Measurements from ENCODE around the gene CPLANE2. TPM values are rescaled to one million over a fixed set of nuclear protein-coding genes. Genes with fewer than 3 reads are reported as not detected.

CPLANE2 gene
- total RNA-seq, 6 donors from 2014 or later: 3.0 to 11.6 (median 8.0) TPM

- 98 to 100% methylated on average over 1 of the region's 1 CpG for WGBS, 2 donors
- Histone ChIP-seq H3K9me3 (no peaks in the 10 kb centered on the region), H3K4me1 (peaks cover 11 to 17% (median 12%) of the 10 kb centered on the region in 4 donors), H3K27me3 (no peaks in the 10 kb centered on the region), H3K4me3 (no peak overlapping the region), H3K27ac (no peak overlapping the region), H3K36me3 (no peaks in the 10 kb centered on the region)
- DNase-seq: no peak
- ATAC-seq (ENCODE audit: low FRiP score in 2 of 2): no peak
- TF ChIP-seq EP300 (IDR thresholded peaks at IDR 0.05): no peak
- no peak for TF ChIP-seq CTCF (IDR thresholded peaks at IDR 0.05)
- no peak for TF ChIP-seq POLR2AphosphoS5 (IDR thresholded peaks at IDR 0.05)
- no peak for TF ChIP-seq POLR2A (IDR thresholded peaks at IDR 0.05)
Observed at GRCh38 chr1:16221499-16221898, 15.5 kb downstream of the CPLANE2 start.

GRCh38 chr1:16219968-16220500, 16.9 kb downstream of the CPLANE2 start:
- ATAC-seq (ENCODE audit: low FRiP score in 2 of 2): no peak

GRCh38 chr1:16218674-16219071, 18.3 kb downstream of the CPLANE2 start:
- TF ChIP-seq POLR2A (IDR thresholded peaks at IDR 0.05): no peak
- no peak for TF ChIP-seq EP300 (IDR thresholded peaks at IDR 0.05)
- no peak for TF ChIP-seq CTCF (IDR thresholded peaks at IDR 0.05)
- TF ChIP-seq POLR2AphosphoS5 (IDR thresholded peaks at IDR 0.05): no peak
- Histone ChIP-seq H3K27ac (peak overlapping the region in 1 of 4 donors; percentile 77), H3K4me3 (no peak overlapping the region), H3K4me1 (peaks cover 17 to 27% (median 21%) of the 10 kb centered on the region in 4 donors), H3K9me3 (no peaks in the 10 kb centered on the region), H3K27me3 (no peaks in the 10 kb centered on the region), H3K36me3 (no peaks in the 10 kb centered on the region)
- DNase-seq (no peak), ATAC-seq (ENCODE audit: low FRiP score in 2 of 2) (no peak)
- WGBS, 2 donors: 93 to 97% methylated on average over 6 of the region's 6 CpGs

More at GRCh38 chr1:16219968-16220500, 16.9 kb downstream of the CPLANE2 start:
- Histone ChIP-seq H3K27ac (no peak overlapping the region), H3K9me3 (no peaks in the 10 kb centered on the region), H3K4me3 (no peak overlapping the region), H3K36me3 (no peaks in the 10 kb centered on the region), H3K27me3 (no peaks in the 10 kb centered on the region), H3K4me1 (peaks cover 17 to 23% (median 21%) of the 10 kb centered on the region in 4 donors)
- 91 to 97% methylated on average over 3 to 4 of the region's 4 CpGs for WGBS, 2 donors
- TF ChIP-seq EP300 (IDR thresholded peaks at IDR 0.05) (no peak), POLR2A (IDR thresholded peaks at IDR 0.05) (no peak), CTCF (IDR thresholded peaks at IDR 0.05) (no peak), POLR2AphosphoS5 (IDR thresholded peaks at IDR 0.05) (no peak)
- no peak for DNase-seq

GRCh38 chr1:16218014-16218673, 18.8 kb downstream of the CPLANE2 start:
- Histone ChIP-seq H3K36me3 (no peaks in the 10 kb centered on the region), H3K27ac (peak overlapping the region in 3 of 4 donors; percentile 77 to 85 (median 78)), H3K4me3 (peak overlapping the region in 2 of 4 donors; percentile 48 to 60), H3K4me1 (peaks cover 17 to 27% (median 21%) of the 10 kb centered on the region in 4 donors), H3K9me3 (no peaks in the 10 kb centered on the region), H3K27me3 (no peaks in the 10 kb centered on the region)
- no peak for ATAC-seq (ENCODE audit: low FRiP score in 2 of 2)
- TF ChIP-seq CTCF (IDR thresholded peaks at IDR 0.05) (peak in 1 of 6 experiments; percentile 11), POLR2A (IDR thresholded peaks at IDR 0.05) (no peak)
- peak in 1 of 2 donors; percentile 69 for DNase-seq
- WGBS, 2 donors: 74 to 83% methylated on average over 10 of the region's 12 CpGs

Data from upper lobe of left lung (tissue), 6 donors.